ENCODE measurements around the gene ZNF439. TPM values are rescaled to one million over a fixed set of nuclear protein-coding genes. Genes with fewer than 3 reads are reported as not detected.
"Not testable (repeated sequence)": the region's sequence is repeated elsewhere in the genome, so short reads cannot be mapped to it uniquely, and the experiment has no call there.

The ZNF439 gene
- total RNA-seq, 2 experiments from 2014 or later: 10.4 to 11.4 TPM

DNA sequence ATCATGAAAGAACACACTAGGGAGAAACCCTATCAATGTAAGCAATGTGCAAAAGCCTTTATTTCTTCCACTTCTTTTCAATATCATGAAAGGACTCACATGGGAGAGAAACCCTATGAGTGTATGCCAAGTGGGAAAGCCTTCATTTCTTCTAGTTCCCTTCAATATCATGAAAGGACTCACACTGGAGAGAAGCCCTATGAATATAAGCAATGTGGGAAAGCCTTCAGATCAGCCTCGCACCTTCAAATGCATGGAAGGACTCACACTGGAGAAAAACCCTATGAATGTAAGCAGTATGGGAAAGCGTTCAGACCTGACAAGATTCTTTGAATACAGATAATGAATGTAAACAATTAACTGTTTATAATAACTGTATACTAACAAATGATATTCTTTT is 15.0 kb upstream of the ZNF439 start:
- Mint-ChIP-seq H3K9me3 (ENCODE audit: low read depth) (peaks cover 49% of the 10 kb centered on the region), H3K4me1 (no peaks in the 10 kb centered on the region), H3K27me3 (no peaks in the 10 kb centered on the region), H3K36me3 (ENCODE audit: low read depth) (peaks cover 55% of the 10 kb centered on the region), H3K27ac (no peak overlapping the region), H3K4me3 (no peak overlapping the region)
- CTCF ChIA-PET: interaction anchor here (0.7 kb wide), 1 partner anchor 334 kb away, joined by 3 read pairs; no protein-coding TSS in a partner anchor
- POLR2A ChIA-PET: no interaction called here
- DNase-seq (no peak), ATAC-seq (no peak)
- intact Hi-C loops (cut with DNase I, micrococcal nuclease): no loop called here

DNA sequence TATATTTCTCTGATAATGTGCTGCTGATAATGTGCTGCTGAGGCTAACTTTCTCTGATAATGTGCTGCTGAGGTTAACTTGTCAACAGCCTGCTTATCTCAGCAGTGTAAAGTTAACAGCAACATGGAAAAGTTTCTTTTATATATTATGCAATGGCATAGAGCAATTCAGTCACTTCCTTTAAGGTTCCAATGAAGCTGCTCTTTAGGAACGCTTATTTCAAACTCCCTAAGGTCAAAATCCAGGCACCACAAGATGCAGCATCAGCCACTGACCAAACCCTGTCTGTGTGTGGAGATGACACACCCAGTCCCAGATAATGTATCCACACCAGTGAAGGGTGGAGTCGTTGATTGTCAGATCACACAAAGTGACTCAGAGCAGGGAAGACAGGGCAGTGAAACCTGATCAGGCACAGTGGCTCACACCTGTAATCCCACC is 12.9 kb upstream of the ZNF439 start:
- ATAC-seq; CTCF ChIA-PET; H3K4me1 Mint-ChIP-seq; H3K27me3 Mint-ChIP-seq; POLR2A ChIA-PET; H3K27ac Mint-ChIP-seq; H3K4me3 Mint-ChIP-seq; intact Hi-C loops (cut with DNase I, micrococcal nuclease); DNase-seq: not testable (repeated sequence)
- H3K9me3 Mint-ChIP-seq (ENCODE audit: low read depth): peaks cover 37% of the 10 kb centered on the region
- H3K36me3 Mint-ChIP-seq (ENCODE audit: low read depth): peaks cover 36% of the 10 kb centered on the region

GRCh38 chr19:11843722-11844121 is 4.8 kb upstream of the ZNF439 start:
- no peak overlapping the region for H3K27ac Mint-ChIP-seq
- H3K36me3 Mint-ChIP-seq (ENCODE audit: low read depth): no peaks in the 10 kb centered on the region
- H3K4me1 Mint-ChIP-seq: peaks cover 12% of the 10 kb centered on the region
- CTCF ChIA-PET: no interaction called here
- ATAC-seq: no peak
- no peaks in the 10 kb centered on the region for H3K27me3 Mint-ChIP-seq
- intact Hi-C loops (cut with DNase I, micrococcal nuclease): no loop called here
- no peak overlapping the region for H3K4me3 Mint-ChIP-seq
- POLR2A ChIA-PET: no interaction called here
- DNase-seq: no peak
- peaks cover 8% of the 10 kb centered on the region for H3K9me3 Mint-ChIP-seq (ENCODE audit: low read depth)

DNA sequence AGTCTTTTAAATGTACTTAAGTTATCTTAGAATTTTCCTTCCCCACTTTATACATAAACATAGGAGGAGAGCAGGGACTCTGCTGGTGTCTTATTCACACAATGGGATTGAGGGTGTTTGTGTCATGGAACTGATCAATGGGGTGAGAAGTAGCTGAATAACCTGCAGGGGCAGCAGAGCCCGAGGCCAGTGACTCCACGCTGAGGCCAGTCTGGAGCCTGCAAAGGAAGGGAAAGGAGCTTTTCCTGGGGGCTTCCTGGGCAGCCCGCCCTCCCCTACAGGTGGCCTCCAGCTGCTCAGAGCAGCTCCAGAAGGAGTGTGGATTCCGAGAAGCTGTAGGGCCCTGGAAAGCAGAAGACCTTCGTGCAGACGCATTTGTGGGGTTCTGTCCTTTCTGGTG is 911 bp upstream of the ZNF439 start:
- DNase-seq; POLR2A ChIA-PET; ATAC-seq; H3K4me3 Mint-ChIP-seq; H3K9me3 Mint-ChIP-seq (ENCODE audit: low read depth); H3K27me3 Mint-ChIP-seq; H3K27ac Mint-ChIP-seq: not testable (repeated sequence)
- H3K36me3 Mint-ChIP-seq (ENCODE audit: low read depth): peaks cover 21% of the 10 kb centered on the region
- peaks cover 30% of the 10 kb centered on the region for H3K4me1 Mint-ChIP-seq
- CTCF ChIA-PET: interaction anchor here (0.6 to 2.1 kb wide), 2 partner anchors 49 to 377 kb away, joined by 4 to 10 read pairs; partner anchors contain the start of gene ZNF491
- intact Hi-C loops (cut with DNase I, micrococcal nuclease): loop anchor here (1.0 to 5.0 kb wide), 6 partner anchors 33 to 294 kb away; partner anchors contain the start of genes ZNF440 (in 2 of the 2) and ZNF491 (in 1 of the 2)

DNA sequence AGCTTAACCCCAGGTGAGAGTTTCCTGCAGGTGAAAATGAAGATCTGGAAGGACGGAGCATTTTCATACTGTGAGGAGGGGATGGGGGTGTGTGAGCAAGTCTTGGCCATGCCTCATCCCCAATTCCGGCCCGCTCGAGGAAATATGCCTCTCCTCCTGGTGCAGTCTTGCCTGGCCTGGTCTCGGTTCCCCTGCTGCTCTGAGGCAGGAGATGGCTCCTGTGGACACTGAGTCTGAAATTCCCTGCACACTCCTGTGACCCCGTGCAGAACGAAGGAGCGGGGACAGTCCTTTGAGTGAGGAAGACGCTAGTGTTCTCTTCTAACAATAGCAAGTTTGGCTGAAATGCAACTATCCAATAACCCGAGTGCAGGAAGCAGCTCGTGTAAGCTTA is 329 bp upstream of the ZNF439 start:
- CTCF ChIA-PET: interaction anchor here (0.6 to 2.1 kb wide), 2 partner anchors 50 to 693 kb away, joined by 4 to 10 read pairs; partner anchors contain the start of gene ZNF491

GRCh38 chr19:11850289-11850688 is 1.8 kb downstream of the ZNF439 start:
- DNase-seq; ATAC-seq; H3K27me3 Mint-ChIP-seq; CTCF ChIA-PET; H3K27ac Mint-ChIP-seq; intact Hi-C loops (cut with DNase I, micrococcal nuclease): not testable (repeated sequence)
- Mint-ChIP-seq H3K36me3 (ENCODE audit: low read depth) (peaks cover 39% of the 10 kb centered on the region), H3K4me3 (peak overlapping the region; percentile 80), H3K9me3 (ENCODE audit: low read depth) (peaks cover 11% of the 10 kb centered on the region), H3K4me1 (peaks cover 23% of the 10 kb centered on the region)
- POLR2A ChIA-PET: interaction anchor here (0.6 kb wide), 1 partner anchor 13 kb away, joined by 3 read pairs; no protein-coding TSS in a partner anchor

More for the DNA sequence above, 329 bp upstream of the ZNF439 start:
- intact Hi-C loops (cut with DNase I, micrococcal nuclease): loop anchor here (1.0 to 5.0 kb wide), 6 partner anchors 34 to 293 kb away; partner anchors contain the start of genes ZNF440 (in 2 of the 2) and ZNF491 (in 1 of the 2)
- DNase-seq: no peak
- ATAC-seq: no peak
- peaks cover 26% of the 10 kb centered on the region for H3K4me1 Mint-ChIP-seq
- POLR2A ChIA-PET: no interaction called here
- peaks cover 25% of the 10 kb centered on the region for H3K36me3 Mint-ChIP-seq (ENCODE audit: low read depth)
- no peaks in the 10 kb centered on the region for H3K27me3 Mint-ChIP-seq
- H3K9me3 Mint-ChIP-seq (ENCODE audit: low read depth): peaks cover 6% of the 10 kb centered on the region
- H3K27ac Mint-ChIP-seq: peak overlapping the region; percentile 83
- peak overlapping the region; percentile 80 for H3K4me3 Mint-ChIP-seq

DNA sequence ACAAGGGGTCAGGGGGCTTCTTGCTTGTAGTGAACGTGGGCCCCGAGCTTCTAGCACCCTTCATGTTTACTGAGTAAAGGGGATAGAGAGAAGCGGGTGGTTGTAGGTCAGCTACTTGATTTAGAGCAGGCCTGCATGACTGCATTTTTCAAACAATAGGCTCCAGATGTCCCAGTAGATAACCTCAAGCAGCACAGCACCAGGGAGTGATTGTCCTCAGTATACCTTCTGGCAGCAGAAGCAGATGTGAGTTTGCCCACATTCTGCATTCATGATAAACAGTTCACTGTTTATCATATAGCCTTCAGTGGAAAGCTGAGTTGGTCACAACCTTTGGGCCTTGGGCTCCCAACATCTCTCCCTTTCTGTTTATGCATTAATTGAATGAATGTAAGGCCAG is 4.8 kb downstream of the ZNF439 start:
- ChIA-PET POLR2A (no interaction called here), CTCF (no interaction called here)
- intact Hi-C loops (cut with DNase I, micrococcal nuclease): no loop called here
- ATAC-seq (no peak), DNase-seq (no peak)
- Mint-ChIP-seq H3K9me3 (ENCODE audit: low read depth) (peaks cover 37% of the 10 kb centered on the region), H3K36me3 (ENCODE audit: low read depth) (peaks cover 63% of the 10 kb centered on the region), H3K4me3 (no peak overlapping the region), H3K27me3 (no peaks in the 10 kb centered on the region), H3K4me1 (peaks cover 19% of the 10 kb centered on the region), H3K27ac (no peak overlapping the region)

DNA sequence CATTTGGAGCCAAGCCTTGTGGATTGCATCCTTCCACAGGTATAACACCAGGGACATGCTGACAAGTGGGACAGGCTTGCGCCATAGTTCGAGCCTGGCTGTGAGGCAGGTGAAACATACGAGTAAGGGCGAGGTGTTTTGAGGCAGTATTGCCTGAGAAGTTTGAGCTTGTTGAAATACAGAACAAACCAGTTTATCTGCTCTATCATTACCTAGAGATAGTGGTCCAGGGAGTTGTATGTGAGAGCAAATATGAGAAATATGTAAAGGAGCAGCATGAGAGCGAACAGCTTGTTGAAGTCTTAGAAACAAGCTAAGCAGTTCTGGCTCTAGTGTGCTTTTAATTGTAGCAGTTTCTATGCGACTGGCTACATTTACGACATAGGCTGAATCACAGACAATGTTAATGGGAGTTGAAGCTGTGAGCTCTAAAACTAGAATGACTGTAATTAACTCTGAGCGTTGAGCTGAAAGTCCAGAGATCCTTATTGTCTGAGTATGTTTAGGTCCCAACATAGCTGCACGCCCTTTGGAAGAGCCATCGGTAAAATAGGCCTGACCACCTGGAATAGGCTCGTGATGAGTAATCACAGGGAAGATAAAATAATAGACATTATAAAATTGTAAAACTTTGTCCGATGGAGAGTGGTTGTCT is 8.2 kb downstream of the ZNF439 start:
- Mint-ChIP-seq H3K4me3 (no peak overlapping the region), H3K27me3 (no peaks in the 10 kb centered on the region), H3K9me3 (ENCODE audit: low read depth) (peaks cover 65% of the 10 kb centered on the region), H3K4me1 (no peaks in the 10 kb centered on the region), H3K36me3 (ENCODE audit: low read depth) (peaks cover 71% of the 10 kb centered on the region), H3K27ac (no peak overlapping the region)
- ChIA-PET CTCF (interaction anchor here (0.6 to 1.3 kb wide), 3 partner anchors 59 to 242 kb away, joined by 3 to 5 read pairs (median 5); partner anchors contain the start of gene ZNF491), POLR2A (no interaction called here)
- DNase-seq: no peak
- ATAC-seq: no peak
- intact Hi-C loops (cut with DNase I, micrococcal nuclease): no loop called here

DNA sequence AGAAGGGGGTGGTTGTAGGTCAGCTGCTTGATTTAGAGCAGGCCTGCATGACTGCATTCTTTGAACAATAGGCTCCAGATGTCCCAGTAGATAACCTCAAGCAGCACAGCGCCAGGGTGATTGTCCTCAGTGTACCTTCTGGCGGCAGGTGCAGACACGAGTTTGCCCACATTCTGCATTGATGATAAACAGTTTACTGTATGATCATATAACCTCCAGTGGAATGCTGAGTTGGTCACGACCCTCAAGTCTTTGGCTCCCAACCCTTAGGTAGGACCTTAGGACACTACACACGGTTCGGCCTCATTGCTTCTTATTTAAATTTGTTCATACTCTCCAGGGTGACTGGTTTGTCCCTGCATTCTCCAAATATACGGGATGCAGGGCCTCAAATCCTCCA is 12.2 kb downstream of the ZNF439 start:
- Mint-ChIP-seq H3K27me3 (no peaks in the 10 kb centered on the region), H3K27ac (no peak overlapping the region), H3K4me1 (no peaks in the 10 kb centered on the region), H3K4me3 (no peak overlapping the region), H3K9me3 (ENCODE audit: low read depth) (peaks cover 71% of the 10 kb centered on the region), H3K36me3 (ENCODE audit: low read depth) (peaks cover 79% of the 10 kb centered on the region)
- CTCF ChIA-PET: no interaction called here
- DNase-seq (no peak), ATAC-seq (no peak)
- POLR2A ChIA-PET: no interaction called here
- intact Hi-C loops (cut with DNase I, micrococcal nuclease): no loop called here

DNA sequence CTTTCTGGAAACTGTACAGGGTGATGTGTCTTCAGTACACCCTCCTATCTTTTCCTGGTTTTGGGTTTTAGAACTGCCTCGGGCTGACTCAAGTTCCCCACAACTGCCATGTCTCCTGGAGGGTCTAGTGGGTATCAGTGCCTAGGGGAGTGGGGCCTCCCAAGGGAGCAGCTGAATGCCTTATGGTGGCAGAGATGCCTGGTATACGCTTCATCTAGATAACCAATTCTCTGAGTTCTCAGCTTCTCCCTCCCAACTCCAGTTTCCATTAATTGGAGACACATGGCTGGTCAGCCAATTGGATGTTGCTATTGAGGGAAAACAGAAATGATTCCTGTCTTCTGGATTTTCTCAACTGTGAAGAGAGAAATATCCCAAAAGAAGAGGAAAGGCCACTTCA is 12.8 kb downstream of the ZNF439 start:
- CTCF ChIA-PET: no interaction called here
- no peaks in the 10 kb centered on the region for H3K27me3 Mint-ChIP-seq
- peaks cover 70% of the 10 kb centered on the region for H3K9me3 Mint-ChIP-seq (ENCODE audit: low read depth)
- no peak overlapping the region for H3K4me3 Mint-ChIP-seq
- POLR2A ChIA-PET: no interaction called here
- DNase-seq: no peak
- peaks cover 79% of the 10 kb centered on the region for H3K36me3 Mint-ChIP-seq (ENCODE audit: low read depth)
- H3K27ac Mint-ChIP-seq: no peak overlapping the region
- no peaks in the 10 kb centered on the region for H3K4me1 Mint-ChIP-seq
- ATAC-seq: no peak
- intact Hi-C loops (cut with DNase I, micrococcal nuclease): no loop called here

- CTCF ChIA-PET, DNase-seq, H3K4me1 Mint-ChIP-seq, H3K4me3 Mint-ChIP-seq, ATAC-seq, POLR2A ChIA-PET, H3K27ac Mint-ChIP-seq, H3K27me3 Mint-ChIP-seq: not testable (repeated sequence)
- Mint-ChIP-seq H3K9me3 (ENCODE audit: low read depth) (peaks cover 58% of the 10 kb centered on the region), H3K36me3 (ENCODE audit: low read depth) (peaks cover 74% of the 10 kb centered on the region)
- intact Hi-C loops (cut with DNase I, micrococcal nuclease): loop anchor here in 1 of 2 experiments (5.0 kb wide), 1 partner anchor 70 kb away; the partner anchor contains the start of gene ZNF491
Measured at GRCh38 chr19:11867766-11868165, 19.2 kb downstream of the ZNF439 start.

DNA sequence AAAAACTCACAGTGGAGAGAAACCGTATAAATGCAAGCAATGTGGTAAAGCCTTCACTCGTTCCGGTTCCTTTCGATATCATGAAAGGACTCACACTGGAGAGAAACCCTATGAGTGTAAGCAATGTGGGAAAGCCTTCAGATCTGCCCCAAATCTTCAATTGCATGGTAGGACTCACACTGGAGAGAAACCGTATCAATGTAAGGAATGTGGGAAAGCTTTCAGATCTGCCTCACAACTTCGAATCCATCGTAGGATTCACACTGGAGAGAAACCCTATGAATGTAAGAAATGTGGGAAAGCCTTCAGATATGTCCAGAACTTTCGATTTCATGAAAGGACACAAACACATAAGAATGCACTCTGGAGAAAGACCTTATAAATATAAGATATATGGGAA is 19.7 kb downstream of the ZNF439 start:
- Mint-ChIP-seq H3K4me3 (no peak overlapping the region), H3K9me3 (ENCODE audit: low read depth) (peaks cover 56% of the 10 kb centered on the region), H3K36me3 (ENCODE audit: low read depth) (peaks cover 72% of the 10 kb centered on the region), H3K27me3 (no peaks in the 10 kb centered on the region), H3K4me1 (no peaks in the 10 kb centered on the region), H3K27ac (no peak overlapping the region)
- ATAC-seq (no peak), DNase-seq (no peak)
- ChIA-PET POLR2A (no interaction called here), CTCF (no interaction called here)
- intact Hi-C loops (cut with DNase I, micrococcal nuclease): loop anchor here in 1 of 2 experiments (5.0 kb wide), 1 partner anchor 71 kb away; the partner anchor contains the start of gene ZNF491

Measured in activated CD4-positive, alpha-beta T cell treated with anti-CD3 and anti-CD28 coated beads for 36 hours (primary cell).